Right lobe of liver (tissue), 4 donors: Measurements from ENCODE around the gene RNF26.

Experiments used
- CTCF ChIP-seq, 4 donors: fragments of 200-600 bp in 3 of 4; fragments of 450-650 bp in 1 of 4; IDR thresholded peaks; one replicate each; pipeline versions ENCODE4 v1.5.1 to v1.8.0; 2016 to 2022; ENCODE audit warnings: antibody characterized with exemption in 4 of 4, mild to moderate bottlenecking in 2 of 4
- POLR2A ChIP-seq: fragments of 450-650 bp; IDR thresholded peaks from one replicate; pipeline ENCODE4 v1.6.1; 2017; ENCODE audit warnings: antibody characterized with exemption, mild to moderate bottlenecking
- donor health status: DM: no; HTN: no; CAD: no.
- donor health status: DM: no; HTN: no; CAD: no.
- donor health status: DM: no; HTN: yes; CAD: no.

GRCh38 chr11:119347940-119348605 is 13.7 kb downstream of the RNF26 start:
- TF ChIP-seq CTCF (IDR thresholded peaks at IDR 0.05): no peak
- no peak for TF ChIP-seq POLR2A
